Caco-2 (cell line): Measurements from ENCODE around the gene KIRREL3. TPM values are rescaled to one million over a fixed set of nuclear protein-coding genes. Genes with fewer than 3 reads are reported as not detected.

Experiments used
- BruUV-seq: library from RNA; stranded (reverse); fragments of 400-500 nt; replicated peaks from 2 replicates; lab custom pipeline; 2021; lab: Mats Ljungman, UMichigan
- CTCF ChIA-PET: fragments of 300-600 bp; sonication (Branson Sonifier 250); formaldehyde crosslinking; loops from one replicate; lab custom pipeline; 2022; ENCODE audit warnings: antibody characterized with exemption; lab: Charles Lee
- POLR2A ChIA-PET: fragments of 300-600 bp; sonication (Branson Sonifier 250); formaldehyde crosslinking; loops from one replicate; lab custom pipeline; 2022; ENCODE audit warnings: antibody characterized with exemption; lab: Charles Lee
- DNase-seq, 2 experiments: peaks; one replicate each; pipeline versions ENCODE4 v3.0.0 to v3.0.0-alpha.2; 2020 to 2022
- H3K27me3 ChIP-seq: replicated peaks from 2 replicates; pipeline ENCODE4 v1.6.0; 2011; ENCODE audit warnings: low read length; ENCODE audit not compliant: control insufficient read depth, insufficient read depth
- H3K36me3 ChIP-seq: 2 replicates; pipeline ENCODE4 v1.5.1; 2011; ENCODE audit warnings: low read length; ENCODE audit not compliant: control insufficient read depth, insufficient read depth
- H3K4me1 ChIP-seq: fragments of 250-450 bp; sonication (Bioruptor Pico); 2 replicates; pipeline ENCODE4 v1.5.1; 2020; ENCODE audit warnings: mild to moderate bottlenecking
- H3K4me3 ChIP-seq: 2 replicates; pipeline ENCODE4 v1.5.1; 2011; ENCODE audit warnings: low read depth, mild to moderate bottlenecking, control low read depth, low read length
- H3K9me3 ChIP-seq: fragments of 250-450 bp; sonication (Bioruptor Pico); 2 replicates; pipeline ENCODE4 v1.5.1; 2020; ENCODE audit warnings: mild to moderate bottlenecking, moderate library complexity
- H3K27ac Mint-ChIP-seq: one replicate; pipeline ENCODE4 v1.8.0; 2022; ENCODE audit warnings: mixed read lengths; ENCODE audit not compliant: unreplicated experiment
- H3K27me3 Mint-ChIP-seq: one replicate; pipeline ENCODE4 v1.8.0; 2022; ENCODE audit warnings: mixed read lengths; ENCODE audit not compliant: insufficient read depth, unreplicated experiment
- H3K36me3 Mint-ChIP-seq: one replicate; pipeline ENCODE4 v1.8.0; 2022; ENCODE audit warnings: mild to moderate bottlenecking, mixed read lengths; ENCODE audit not compliant: insufficient read depth, unreplicated experiment
- H3K4me1 Mint-ChIP-seq: one replicate; pipeline ENCODE4 v1.8.0; 2022; ENCODE audit warnings: low read depth, mixed read lengths; ENCODE audit not compliant: unreplicated experiment
- H3K4me3 Mint-ChIP-seq: one replicate; pipeline ENCODE4 v1.8.0; 2022; ENCODE audit warnings: mild to moderate bottlenecking, moderate library complexity, mixed read lengths; ENCODE audit not compliant: unreplicated experiment
- H3K9me3 Mint-ChIP-seq: one replicate; pipeline ENCODE4 v1.8.0; 2022; ENCODE audit warnings: mixed read lengths; ENCODE audit not compliant: unreplicated experiment
- intact Hi-C: fragments of 100-400 bp; cut with micrococcal nuclease; formaldehyde crosslinking; loops from one replicate; pipeline ENCODE4 v1.10.0; 2022; ENCODE audit not compliant: unreplicated experiment
- total RNA-seq: library from RNA; stranded (reverse); gene quantifications from 2 replicates; pipeline ENCODE4 v1.2.3, GENCODE V29; 2022
- TF ChIP-seq, protein P1 (sequence below), 2 experiments: fragments of 200-600 bp in 1 of 2; IDR thresholded peaks; 1 replicate in 1 of 2; 2 replicates in 1 of 2; pipeline versions ENCODE4 v1.5.1 to v1.8.0; 2011 to 2022; ENCODE audit warnings: antibody characterized with exemption in 1 of 2, control low read depth in 1 of 2, inconsistent platforms in 1 of 2, low read depth in 1 of 2, low read length in 1 of 2, mild to moderate bottlenecking in 1 of 2, moderate library complexity in 1 of 2; ENCODE audit not compliant: insufficient read depth in 1 of 2, severe bottlenecking in 1 of 2, unreplicated experiment in 1 of 2

KIRREL3 gene
- total RNA-seq, 1 experiment from 2014 or later, result not detected

DNA sequence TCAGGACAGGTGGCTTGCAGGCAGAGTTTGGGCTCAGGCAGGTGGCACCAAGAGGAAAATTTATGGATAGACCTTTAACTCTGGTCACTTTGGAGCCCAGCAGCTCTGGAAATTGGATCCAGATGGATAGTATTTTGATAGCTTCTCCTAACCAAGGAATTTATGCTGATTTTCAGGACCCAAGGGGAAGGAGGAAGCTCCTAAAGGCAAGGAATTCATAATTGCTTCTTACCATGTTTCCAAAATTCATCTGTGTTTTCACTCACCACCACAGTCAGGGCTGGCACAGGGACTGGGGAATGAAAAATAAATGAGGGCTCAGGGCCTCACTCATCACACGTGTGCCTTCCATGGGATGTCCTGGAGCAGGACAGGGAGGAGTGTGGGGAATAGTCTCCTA lies 327.3 kb downstream of the KIRREL3 start:
- H3K27ac Mint-ChIP-seq, result no peak overlapping the region
- ChIA-PET POLR2A (no interaction called here), CTCF (no interaction called here)
- Histone ChIP-seq H3K27me3 (no peaks in the 10 kb centered on the region), H3K36me3 (no peaks in the 10 kb centered on the region), H3K9me3 (no peaks in the 10 kb centered on the region), H3K4me3 (no peak overlapping the region), H3K4me1 (no peaks in the 10 kb centered on the region)
- no TSS peak for BruUV-seq
- TF ChIP-seq, protein P1, sequence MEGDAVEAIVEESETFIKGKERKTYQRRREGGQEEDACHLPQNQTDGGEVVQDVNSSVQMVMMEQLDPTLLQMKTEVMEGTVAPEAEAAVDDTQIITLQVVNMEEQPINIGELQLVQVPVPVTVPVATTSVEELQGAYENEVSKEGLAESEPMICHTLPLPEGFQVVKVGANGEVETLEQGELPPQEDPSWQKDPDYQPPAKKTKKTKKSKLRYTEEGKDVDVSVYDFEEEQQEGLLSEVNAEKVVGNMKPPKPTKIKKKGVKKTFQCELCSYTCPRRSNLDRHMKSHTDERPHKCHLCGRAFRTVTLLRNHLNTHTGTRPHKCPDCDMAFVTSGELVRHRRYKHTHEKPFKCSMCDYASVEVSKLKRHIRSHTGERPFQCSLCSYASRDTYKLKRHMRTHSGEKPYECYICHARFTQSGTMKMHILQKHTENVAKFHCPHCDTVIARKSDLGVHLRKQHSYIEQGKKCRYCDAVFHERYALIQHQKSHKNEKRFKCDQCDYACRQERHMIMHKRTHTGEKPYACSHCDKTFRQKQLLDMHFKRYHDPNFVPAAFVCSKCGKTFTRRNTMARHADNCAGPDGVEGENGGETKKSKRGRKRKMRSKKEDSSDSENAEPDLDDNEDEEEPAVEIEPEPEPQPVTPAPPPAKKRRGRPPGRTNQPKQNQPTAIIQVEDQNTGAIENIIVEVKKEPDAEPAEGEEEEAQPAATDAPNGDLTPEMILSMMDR (IDR thresholded peaks at IDR 0.05; ENCODE audit: insufficient read depth in 1 of 2, low read depth in 1 of 2, low read length in 1 of 2, severe bottlenecking in 1 of 2, unreplicated experiment in 1 of 2), result no peak
- no peaks in the 10 kb centered on the region for H3K4me1 Mint-ChIP-seq
- H3K9me3 Mint-ChIP-seq, result no peaks in the 10 kb centered on the region
- intact Hi-C loops, result no loop called here
- no peak overlapping the region for H3K4me3 Mint-ChIP-seq
- H3K27me3 Mint-ChIP-seq, result peaks cover 25% of the 10 kb centered on the region
- DNase-seq, result no peak
- H3K36me3 Mint-ChIP-seq, result no peaks in the 10 kb centered on the region

DNA sequence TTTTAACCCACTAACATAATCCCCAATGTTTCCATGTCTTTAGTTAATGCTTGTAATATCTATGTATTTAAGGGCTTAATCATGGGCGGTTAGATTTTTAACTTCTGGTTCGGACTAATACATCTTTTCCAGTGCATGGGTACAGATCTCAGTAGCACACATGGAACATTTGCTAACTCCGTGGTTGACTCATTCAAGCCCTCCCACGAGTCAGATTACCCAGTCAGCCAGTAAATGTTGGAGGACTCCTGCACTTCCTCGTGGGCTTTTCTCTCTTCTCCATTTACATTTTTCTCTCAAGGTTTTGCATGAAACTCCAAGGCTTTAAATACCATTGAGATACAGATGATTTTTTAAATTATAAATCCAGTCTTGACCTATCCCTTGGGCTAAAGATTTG lies 331.2 kb downstream of the KIRREL3 start:
- Mint-ChIP-seq H3K9me3 (no peaks in the 10 kb centered on the region), H3K4me1 (no peaks in the 10 kb centered on the region), H3K4me3 (no peak overlapping the region), H3K27me3 (peaks cover 31% of the 10 kb centered on the region), H3K27ac (no peak overlapping the region), H3K36me3 (no peaks in the 10 kb centered on the region)
- ChIA-PET POLR2A (no interaction called here), CTCF (no interaction called here)
- no peak overlapping the region for H3K4me3 ChIP-seq
- TF ChIP-seq, protein P1 (IDR thresholded peaks at IDR 0.05; ENCODE audit: insufficient read depth in 1 of 2, low read depth in 1 of 2, low read length in 1 of 2, severe bottlenecking in 1 of 2, unreplicated experiment in 1 of 2), result no peak
- H3K27me3 ChIP-seq, result peaks cover 3% of the 10 kb centered on the region
- H3K9me3 ChIP-seq, result no peaks in the 10 kb centered on the region
- intact Hi-C loops, result no loop called here
- DNase-seq, result no peak
- H3K36me3 ChIP-seq, result no peaks in the 10 kb centered on the region
- BruUV-seq, result no TSS peak
- no peaks in the 10 kb centered on the region for H3K4me1 ChIP-seq

DNA sequence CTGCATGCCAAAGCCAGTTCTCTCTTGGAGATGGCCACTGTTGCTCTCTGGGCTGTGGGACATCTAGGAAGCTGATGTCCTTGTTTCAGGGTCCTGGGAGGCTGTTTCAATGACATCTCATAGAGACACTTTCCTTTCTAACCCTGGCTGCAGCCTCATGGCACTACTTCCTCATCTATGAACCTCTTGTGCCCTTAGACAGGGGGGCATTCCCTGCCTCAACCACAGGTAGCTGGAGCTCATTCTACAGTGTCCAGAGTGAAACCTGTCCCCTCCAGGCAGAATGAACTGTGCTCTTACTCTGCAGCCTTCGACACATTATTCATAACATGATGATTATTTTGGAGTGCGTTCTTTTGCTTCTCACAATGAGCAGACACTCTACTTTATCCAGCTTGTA lies 335.9 kb downstream of the KIRREL3 start:
- Mint-ChIP-seq H3K36me3 (no peaks in the 10 kb centered on the region), H3K4me1 (no peaks in the 10 kb centered on the region), H3K27me3 (peaks cover 37% of the 10 kb centered on the region), H3K4me3 (no peak overlapping the region), H3K9me3 (no peaks in the 10 kb centered on the region), H3K27ac (no peak overlapping the region)
- ChIA-PET POLR2A (no interaction called here), CTCF (no interaction called here)
- intact Hi-C loops, result no loop called here
- Histone ChIP-seq H3K4me1 (no peaks in the 10 kb centered on the region), H3K4me3 (no peak overlapping the region), H3K36me3 (no peaks in the 10 kb centered on the region), H3K27me3 (peaks cover 3% of the 10 kb centered on the region), H3K9me3 (no peaks in the 10 kb centered on the region)
- DNase-seq, result no peak
- TF ChIP-seq, protein P1 (IDR thresholded peaks at IDR 0.05; ENCODE audit: insufficient read depth in 1 of 2, low read depth in 1 of 2, low read length in 1 of 2, severe bottlenecking in 1 of 2, unreplicated experiment in 1 of 2), result no peak
- no TSS peak for BruUV-seq
